NK-92 (cell line): Measurements from ENCODE around the gene SFMBT1.

Experiments
- DNase-seq: peaks from one replicate; lab custom pipeline; 2025; ENCODE audit not compliant: unreplicated experiment; lab: John Stamatoyannopoulos, UW

SFMBT1 gene

GRCh38 chr3:53045518-53046170 lies at the start of gene SFMBT1:
TSS of gene SFMBT1 (minus strand) at chr3:53046073. CDS start at chr3:52969128, 76,945 bp downstream.
- no peak for DNase-seq

- no peak for DNase-seq
These were observed 47.1 kb upstream of the SFMBT1 start for GRCh38 chr3:53092942-53093341.

GRCh38 chr3:53092216-53092615 lies 46.3 kb upstream of the SFMBT1 start:
- DNase-seq: no peak

GRCh38 chr3:53091011-53091410 lies 45.1 kb upstream of the SFMBT1 start:
- no peak for DNase-seq

GRCh38 chr3:53089511-53089910 lies 43.6 kb upstream of the SFMBT1 start:
- no peak for DNase-seq

- DNase-seq: no peak
These were observed 39.6 kb upstream of the SFMBT1 start for GRCh38 chr3:53085476-53085875.

GRCh38 chr3:53084310-53085001 lies 38.6 kb upstream of the SFMBT1 start:
- DNase-seq: no peak

GRCh38 chr3:53083949-53084309 lies 38.1 kb upstream of the SFMBT1 start:
- DNase-seq: no peak

GRCh38 chr3:53083521-53083920 lies 37.6 kb upstream of the SFMBT1 start:
- DNase-seq: no peak

GRCh38 chr3:53082736-53083135 lies 36.9 kb upstream of the SFMBT1 start:
- no peak for DNase-seq

GRCh38 chr3:53081318-53081717 lies 35.4 kb upstream of the SFMBT1 start:
- DNase-seq: no peak

- no peak for DNase-seq
These were observed 34.8 kb upstream of the SFMBT1 start for GRCh38 chr3:53080612-53081205.

- DNase-seq: no peak
These were observed 34.1 kb upstream of the SFMBT1 start for GRCh38 chr3:53079791-53080555.

- no peak for DNase-seq
These were observed 33.3 kb upstream of the SFMBT1 start for GRCh38 chr3:53079147-53079546.

GRCh38 chr3:53078656-53079055 lies 32.8 kb upstream of the SFMBT1 start:
- no peak for DNase-seq

- DNase-seq: no peak
These were observed 31.8 kb upstream of the SFMBT1 start for GRCh38 chr3:53077476-53078220.

- no peak for DNase-seq
These were observed 29.9 kb upstream of the SFMBT1 start for GRCh38 chr3:53075743-53076140.

- no peak for DNase-seq
These were observed 29.2 kb upstream of the SFMBT1 start for GRCh38 chr3:53074761-53075742.

- DNase-seq: no peak
These were observed 28.5 kb upstream of the SFMBT1 start for GRCh38 chr3:53074366-53074696.
